B cell (primary cell): ENCODE results near the gene CGNL1. TPM values are rescaled to one million over a fixed set of nuclear protein-coding genes. Genes with fewer than 3 reads are reported as not detected.

Experiments used
- ATAC-seq: fragments of 200-7000 bp; cut with Tn5 transposase; one replicate; pipeline ENCODE4 v1.10.0; 2021; ENCODE audit warnings: low read depth, mild to moderate bottlenecking, moderate number of reproducible peaks, moderate library complexity
- CTCF ChIA-PET: fragments of 350-600 bp; sonication (Branson Sonifier 250); formaldehyde crosslinking; loops from one replicate; lab custom pipeline; 2021; ENCODE audit warnings: antibody characterized with exemption, inconsistent platforms; lab: Charles Lee
- POLR2A ChIA-PET: fragments of 350-600 bp; sonication (Branson Sonifier 250); formaldehyde crosslinking; loops from one replicate; lab custom pipeline; 2021; ENCODE audit warnings: antibody characterized with exemption; lab: Charles Lee
- DNase-seq: peaks from one replicate; pipeline ENCODE4 v3.0.0; 2013
- H2AFZ ChIP-seq: 2 replicates; pipeline ENCODE4 v1.6.1; 2012; ENCODE audit warnings: mild to moderate bottlenecking, low read depth, low read length; ENCODE audit not compliant: insufficient read depth, poor library complexity, severe bottlenecking
- H3K27ac ChIP-seq, 2 donors: 1 replicate in 1 of 2; 2 replicates in 1 of 2; pipeline ENCODE4 v1.5.1; 2012 to 2013; ENCODE audit warnings: low read length in 2 of 2, mild to moderate bottlenecking in 2 of 2, moderate library complexity in 1 of 2
- H3K27me3 ChIP-seq, 4 experiments: fragments of 200-600 bp in 1 of 4; sonication (generic) in 1 of 4; replicated peaks in 1 of 4; 1 replicate in 2 of 4; 2 replicates in 2 of 4; pipeline versions ENCODE4 v1.6.1 to v1.7.0; 2013 to 2016; ENCODE audit warnings: low read length in 3 of 4, mild to moderate bottlenecking in 2 of 4, mixed read lengths in 1 of 4, moderate library complexity in 1 of 4; ENCODE audit not compliant: insufficient read depth in 4 of 4, control insufficient read depth in 3 of 4; ENCODE audit errors: control extremely low read depth in 1 of 4
- H3K36me3 ChIP-seq, 2 experiments: replicated peaks in 1 of 2; 1 replicate in 1 of 2; 2 replicates in 1 of 2; pipeline versions ENCODE4 v1.6.1 to v1.7.1; 2013; ENCODE audit warnings: low read length in 1 of 2; ENCODE audit not compliant: insufficient read depth in 2 of 2, control insufficient read depth in 1 of 2; ENCODE audit errors: control extremely low read depth in 1 of 2, extremely low read depth in 1 of 2
- H3K4me1 ChIP-seq, 2 donors: fragments of 200-600 bp in 1 of 2; sonication (generic) in 1 of 2; 1 replicate in 1 of 2; 2 replicates in 1 of 2; pipeline versions ENCODE4 v1.5.1 to v1.6.1; 2013 to 2017; ENCODE audit warnings: low read length in 2 of 2; ENCODE audit not compliant: control insufficient read depth in 2 of 2, insufficient read depth in 2 of 2
- H3K4me2 ChIP-seq: replicated peaks from 2 replicates; pipeline ENCODE3; 2012; ENCODE audit warnings: mild to moderate bottlenecking, low read depth, low read length; ENCODE audit not compliant: poor library complexity, severe bottlenecking
- H3K4me3 ChIP-seq, 5 experiments: fragments of 200-600 bp in 1 of 5; sonication (generic) in 1 of 5; 1 replicate in 3 of 5; 2 replicates in 2 of 5; pipeline versions ENCODE4 v1.5.1 to v1.7.0; 2011 to 2016; ENCODE audit warnings: low read length in 4 of 5, mild to moderate bottlenecking in 4 of 5, low read depth in 2 of 5, control low read depth in 1 of 5, moderate library complexity in 1 of 5; ENCODE audit not compliant: insufficient read depth in 1 of 5; ENCODE audit errors: control extremely low read depth in 1 of 5, extremely low read depth in 1 of 5
- H3K79me2 ChIP-seq: fragments of 200-600 bp; sonication (generic); one replicate; pipeline ENCODE4 v1.6.0; 2016; ENCODE audit warnings: low read length; ENCODE audit not compliant: control insufficient read depth, insufficient read depth
- H3K9ac ChIP-seq: fragments of 200-600 bp; sonication (generic); 2 replicates; pipeline ENCODE4 v1.6.1; 2017; ENCODE audit warnings: mild to moderate bottlenecking, low read length, moderate library complexity
- H3K9me3 ChIP-seq, 3 donors: one replicate each; pipeline versions ENCODE4 v1.6.1 to v1.7.1; 2013; ENCODE audit warnings: low read length in 2 of 3; ENCODE audit not compliant: control insufficient read depth in 2 of 3, insufficient read depth in 1 of 3; ENCODE audit errors: control extremely low read depth in 1 of 3
- H4K20me1 ChIP-seq: 2 replicates; pipeline ENCODE4 v1.6.0; 2012; ENCODE audit warnings: mild to moderate bottlenecking, low read length; ENCODE audit not compliant: insufficient read depth, control insufficient read depth, poor library complexity, severe bottlenecking
- H3K27ac Mint-ChIP-seq: one replicate; pipeline ENCODE4 v1.8.0; 2021; ENCODE audit warnings: mixed read lengths
- H3K27me3 Mint-ChIP-seq: one replicate; pipeline ENCODE4 v1.8.0; 2021; ENCODE audit warnings: mixed read lengths
- H3K4me1 Mint-ChIP-seq: one replicate; pipeline ENCODE4 v1.8.0; 2021; ENCODE audit warnings: mixed read lengths
- H3K4me3 Mint-ChIP-seq: one replicate; pipeline ENCODE4 v1.8.0; 2021; ENCODE audit warnings: mixed read lengths
- H3K9me3 Mint-ChIP-seq: one replicate; pipeline ENCODE4 v1.8.0; 2022; ENCODE audit warnings: mixed read lengths; ENCODE audit not compliant: insufficient read depth
- CTCF ChIP-seq: fragments of 200-600 bp; IDR thresholded peaks from one replicate; pipeline ENCODE4 v1.8.0; 2022; ENCODE audit warnings: antibody characterized with exemption, mild to moderate bottlenecking
- EZH2 ChIP-seq: IDR thresholded peaks from 2 replicates; pipeline ENCODE4 v1.6.1; 2012; ENCODE audit warnings: borderline replicate concordance, low read depth, mild to moderate bottlenecking, moderate library complexity, low read length; ENCODE audit not compliant: insufficient read depth, poor library complexity, severe bottlenecking
- WGBS: methylation state at CpG from one replicate; pipeline ENCODE4 v1.1.5; 2013; ENCODE audit warnings: missing lambda C conversion rate; ENCODE audit not compliant: insufficient coverage; 5-methylcytosine and 5-hydroxymethylcytosine counted together
- intact Hi-C: fragments of 100-400 bp; cut with micrococcal nuclease; formaldehyde crosslinking; loops from one replicate; pipeline ENCODE4 v1.10.0; 2022
- polyA plus RNA-seq: library from polyadenylated mRNA; depleted of rRNA; stranded (reverse); fragments of >200 nt; gene quantifications from 2 replicates; pipeline ENCODE4 v1.2.3, GENCODE V29; 2012
- total RNA-seq, 2 donors: library from RNA; stranded (reverse); fragments of 120-200 nt in 1 of 2; gene quantifications; 1 replicate in 1 of 2; 2 replicates in 1 of 2; pipeline versions ENCODE4 v1.2.3 to v1.2.4, GENCODE V29; 2013 to 2022

CGNL1 gene
- total and polyA plus RNA-seq, 2 donors (not counting 1 experiment from before 2014, with no cell fraction given) = 0.03 to 0.12 TPM

GRCh38 chr15:57534281-57534680 lies 158.0 kb downstream of the CGNL1 start:
- H3K9me3 Mint-ChIP-seq = peaks cover 3% of the 10 kb centered on the region
- DNase-seq = no peak
- no peaks in the 10 kb centered on the region for H3K4me1 ChIP-seq
- H3K9ac ChIP-seq = no peak overlapping the region
- 66% methylated on average over 4 of the region's 6 CpGs for whole genome bisulfite sequencing
- no peaks in the 10 kb centered on the region for H3K36me3 ChIP-seq
- H3K27ac Mint-ChIP-seq = no peak overlapping the region
- H4K20me1 ChIP-seq = no peaks in the 10 kb centered on the region
- no peaks in the 10 kb centered on the region for H3K4me1 Mint-ChIP-seq
- H3K9me3 ChIP-seq = no peaks in the 10 kb centered on the region
- no peak overlapping the region for H3K27ac ChIP-seq
- no peak overlapping the region for H2AFZ ChIP-seq
- no peak overlapping the region for H3K4me3 Mint-ChIP-seq
- ChIA-PET CTCF (interaction anchor here (1.4 to 1.6 kb wide), 2 partner anchors 194 to 387 kb away, joined by 5 read pairs; no protein-coding TSS in a partner anchor), POLR2A (no interaction called here)
- ATAC-seq = no peak
- H3K79me2 ChIP-seq = no peaks in the 10 kb centered on the region
- no peak overlapping the region for H3K4me2 ChIP-seq
- H3K27me3 ChIP-seq = peaks cover 0 to 1% (median 0%) of the 10 kb centered on the region in 4 experiments
- H3K4me3 ChIP-seq = no peak overlapping the region
- TF ChIP-seq EZH2 (no peak), CTCF (no peak)
- H3K27me3 Mint-ChIP-seq = peaks cover 12% of the 10 kb centered on the region
- intact Hi-C loops = no loop called here

GRCh38 chr15:57537072-57537471 lies 160.8 kb downstream of the CGNL1 start:
- Histone ChIP-seq H3K79me2 (no peaks in the 10 kb centered on the region), H3K9ac (no peak overlapping the region), H3K4me2 (no peak overlapping the region), H3K4me3 (no peak overlapping the region), H3K36me3 (no peaks in the 10 kb centered on the region), H3K27me3 (peaks cover 0 to 2% (median 0%) of the 10 kb centered on the region in 4 experiments), H4K20me1 (no peaks in the 10 kb centered on the region), H3K27ac (no peak overlapping the region), H3K9me3 (peaks cover 0 to 9% (median 0%) of the 10 kb centered on the region in 3 donors), H2AFZ (no peak overlapping the region), H3K4me1 (no peaks in the 10 kb centered on the region)
- TF ChIP-seq EZH2 (no peak), CTCF (no peak)
- Mint-ChIP-seq H3K27me3 (peaks cover 30% of the 10 kb centered on the region), H3K27ac (no peak overlapping the region), H3K4me1 (no peaks in the 10 kb centered on the region), H3K4me3 (no peak overlapping the region), H3K9me3 (peaks cover 7% of the 10 kb centered on the region)
- WGBS = 61% methylated on average over 5 of the region's 7 CpGs
- ChIA-PET CTCF (interaction anchor here (1.1 to 1.7 kb wide), 4 partner anchors 9 to 390 kb away, joined by 3 to 9 read pairs (median 6); no protein-coding TSS in a partner anchor), POLR2A (no interaction called here)
- intact Hi-C loops = no loop called here
- DNase-seq (no peak), ATAC-seq (no peak)
